ENCODE measurements around the gene ADGRG3. TPM values are rescaled to one million over a fixed set of nuclear protein-coding genes. Genes with fewer than 3 reads are reported as not detected.

Gene ADGRG3
- total RNA-seq, 3 donors from 2014 or later (not counting 1 experiment from before 2014, with no cell fraction given), result 16.6 to 57.3 (median 20.7) TPM

DNA sequence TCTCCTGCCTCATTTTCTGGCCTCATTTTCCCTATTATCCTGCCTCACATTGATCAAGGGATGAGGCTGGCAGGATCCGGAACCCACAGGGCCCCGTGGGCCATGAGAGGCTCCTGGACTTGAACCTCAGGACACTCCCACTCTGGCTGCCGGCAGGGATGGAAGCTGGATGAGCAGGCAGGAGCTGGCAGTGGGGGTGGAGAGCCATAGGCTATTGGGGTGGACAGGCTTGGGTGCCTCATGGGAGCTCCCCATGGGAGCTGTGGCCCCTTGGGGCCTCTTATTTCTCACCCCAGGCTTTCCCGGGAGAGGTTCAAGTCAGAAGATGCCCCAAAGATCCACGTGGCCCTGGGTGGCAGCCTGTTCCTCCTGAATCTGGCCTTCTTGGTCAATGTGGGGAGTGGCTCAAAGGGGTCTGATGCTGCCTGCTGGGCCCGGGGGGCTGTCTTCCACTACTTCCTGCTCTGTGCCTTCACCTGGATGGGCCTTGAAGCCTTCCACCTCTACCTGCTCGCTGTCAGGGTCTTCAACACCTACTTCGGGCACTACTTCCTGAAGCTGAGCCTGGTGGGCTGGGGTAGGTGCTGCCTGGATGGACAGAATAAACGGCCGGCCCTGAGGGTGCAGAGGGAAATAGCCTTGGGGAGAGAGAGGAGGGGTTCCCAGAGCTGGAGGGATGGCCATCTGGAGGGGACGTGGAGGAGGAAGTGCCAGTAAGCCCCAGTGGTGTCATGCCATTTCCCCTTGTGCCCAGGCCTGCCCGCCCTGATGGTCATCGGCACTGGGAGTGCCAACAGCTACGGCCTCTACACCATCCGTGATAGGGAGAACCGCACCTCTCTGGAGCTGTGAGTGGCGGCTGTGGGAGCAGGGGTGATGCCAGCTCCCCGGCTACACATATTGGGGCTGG is 15.8 kb downstream of the ADGRG3 start:
- H3K36me3 Mint-ChIP-seq, result no peaks in the 10 kb centered on the region
- peaks cover 0 to 13% of the 10 kb centered on the region in 2 donors for H3K4me1 Mint-ChIP-seq
- 88% methylated on average over 18 of the region's 18 CpGs for WGBS (ENCODE audit: insufficient coverage)
- Histone ChIP-seq H3K4me1 (ENCODE audit: control insufficient read depth, insufficient read depth, low read length) (peaks cover 9% of the 10 kb centered on the region), H3K27me3 (ENCODE audit: control insufficient read depth, insufficient read depth, low read length) (no peaks in the 10 kb centered on the region), H3K27ac (ENCODE audit: low read length) (no peak overlapping the region), H3K4me3 (ENCODE audit: low read length) (no peak overlapping the region), H3K9me3 (ENCODE audit: control insufficient read depth, insufficient read depth, low read length) (no peaks in the 10 kb centered on the region), H3K36me3 (ENCODE audit: control insufficient read depth, insufficient read depth, low read length) (no peaks in the 10 kb centered on the region)
- intact Hi-C loops (cut with micrococcal nuclease), result no loop called here
- H3K27me3 Mint-ChIP-seq (ENCODE audit: low read depth in 2 of 2), result no peaks in the 10 kb centered on the region
- H3K9me3 Mint-ChIP-seq, result no peaks in the 10 kb centered on the region
- TF ChIP-seq CTCF (IDR thresholded peaks at IDR 0.05), result no peak
- DNase-seq (no peak), ATAC-seq (no peak)
- no peak overlapping the region for H3K4me3 Mint-ChIP-seq
- no peak overlapping the region for H3K27ac Mint-ChIP-seq

- DNase-seq, result no peak
- intact Hi-C loops (cut with micrococcal nuclease), result no loop called here
Observed at GRCh38 chr16:57684626-57685358, 16.7 kb downstream of the ADGRG3 start.

GRCh38 chr16:57685633-57686032 is 17.5 kb downstream of the ADGRG3 start:
- H3K4me1 Mint-ChIP-seq, result peaks cover 15 to 20% of the 10 kb centered on the region in 2 donors
- no peaks in the 10 kb centered on the region for H3K27me3 ChIP-seq (ENCODE audit: control insufficient read depth, insufficient read depth, low read length)
- H3K9me3 Mint-ChIP-seq, result no peaks in the 10 kb centered on the region
- no peaks in the 10 kb centered on the region for H3K36me3 Mint-ChIP-seq
- TF ChIP-seq CTCF (IDR thresholded peaks at IDR 0.05), result no peak
- no peak overlapping the region for H3K27ac ChIP-seq (ENCODE audit: low read length)
- WGBS (ENCODE audit: insufficient coverage), result 92% methylated on average over 9 of the region's 11 CpGs
- intact Hi-C loops (cut with micrococcal nuclease), result no loop called here
- no peaks in the 10 kb centered on the region for H3K36me3 ChIP-seq (ENCODE audit: control insufficient read depth, insufficient read depth, low read length)
- no peak overlapping the region for H3K4me3 Mint-ChIP-seq
- H3K9me3 ChIP-seq (ENCODE audit: control insufficient read depth, insufficient read depth, low read length), result no peaks in the 10 kb centered on the region
- H3K4me1 ChIP-seq (ENCODE audit: control insufficient read depth, insufficient read depth, low read length), result peaks cover 18% of the 10 kb centered on the region
- H3K27ac Mint-ChIP-seq, result no peak overlapping the region
- no peak for DNase-seq
- no peaks in the 10 kb centered on the region for H3K27me3 Mint-ChIP-seq (ENCODE audit: low read depth in 2 of 2)
- ATAC-seq, result no peak
- no peak overlapping the region for H3K4me3 ChIP-seq (ENCODE audit: low read length)

More at GRCh38 chr16:57684626-57685358, 16.7 kb downstream of the ADGRG3 start:
- Mint-ChIP-seq H3K4me1 (peaks cover 9 to 15% of the 10 kb centered on the region in 2 donors), H3K4me3 (no peak overlapping the region), H3K9me3 (no peaks in the 10 kb centered on the region), H3K27me3 (ENCODE audit: low read depth in 2 of 2) (no peaks in the 10 kb centered on the region), H3K36me3 (no peaks in the 10 kb centered on the region), H3K27ac (no peak overlapping the region)
- no peaks in the 10 kb centered on the region for H3K36me3 ChIP-seq (ENCODE audit: control insufficient read depth, insufficient read depth, low read length)
- H3K27ac ChIP-seq (ENCODE audit: low read length), result no peak overlapping the region
- 95% methylated on average over 8 of the region's 8 CpGs for WGBS (ENCODE audit: insufficient coverage)
- no peaks in the 10 kb centered on the region for H3K9me3 ChIP-seq (ENCODE audit: control insufficient read depth, insufficient read depth, low read length)
- H3K4me3 ChIP-seq (ENCODE audit: low read length), result no peak overlapping the region
- no peak for TF ChIP-seq CTCF (IDR thresholded peaks at IDR 0.05)
- H3K4me1 ChIP-seq (ENCODE audit: control insufficient read depth, insufficient read depth, low read length), result peaks cover 14% of the 10 kb centered on the region
- no peak for ATAC-seq
- H3K27me3 ChIP-seq (ENCODE audit: control insufficient read depth, insufficient read depth, low read length), result no peaks in the 10 kb centered on the region

Data from natural killer cell (primary cell).